ENCODE measurements around the gene KIAA1217.

The KIAA1217 gene

GRCh38 chr10:24459836-24460235 lies 250.9 kb downstream of the KIAA1217 start:
- TF ChIP-seq REST (IDR thresholded peaks at IDR 0.05; ENCODE audit: insufficient read depth in 1 of 2, low read depth in 2 of 2, low read length in 2 of 2) (no peak), SIN3A (IDR thresholded peaks at IDR 0.05; ENCODE audit: borderline replicate concordance, insufficient read depth, low read length) (no peak), POLR2AphosphoS5 (IDR thresholded peaks at IDR 0.05; ENCODE audit: low read depth, low read length) (no peak), TAF1 (IDR thresholded peaks at IDR 0.05; ENCODE audit: borderline replicate concordance, insufficient read depth, low read length) (no peak), FOXP2 (optimal IDR thresholded peaks at IDR 0.05; ENCODE audit: borderline replicate concordance, extremely low read depth, extremely low read length, insufficient read depth) (no peak)

DNA sequence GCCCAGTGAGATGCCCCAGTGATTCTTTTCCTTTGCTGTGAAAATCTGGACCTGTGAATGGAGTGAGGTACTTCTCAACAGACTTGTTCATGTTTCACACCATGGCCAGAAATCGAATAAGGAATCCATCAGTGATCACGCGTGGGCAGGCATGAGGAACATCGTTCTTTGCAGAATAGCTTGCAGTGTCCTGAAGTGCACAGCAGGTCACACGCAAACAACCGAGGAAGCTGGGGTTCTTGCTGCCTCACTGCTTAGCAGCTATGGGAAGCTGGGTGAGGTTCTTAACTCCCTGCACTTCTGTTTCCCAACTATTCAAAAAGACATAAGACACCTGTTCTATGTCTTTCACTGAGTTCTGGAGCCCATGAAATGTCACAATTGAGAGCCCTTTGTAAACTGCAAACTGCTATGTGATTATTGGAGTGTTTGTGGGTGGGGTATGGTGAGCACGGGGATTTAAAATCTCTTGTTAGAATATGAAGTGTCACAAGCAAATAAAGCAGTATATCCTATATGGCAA lies 253.4 kb downstream of the KIAA1217 start:
- TF ChIP-seq POLR2AphosphoS5 (IDR thresholded peaks at IDR 0.05; ENCODE audit: low read depth, low read length) = no peak
- no peak for TF ChIP-seq TAF1 (IDR thresholded peaks at IDR 0.05; ENCODE audit: borderline replicate concordance, insufficient read depth, low read length)
- TF ChIP-seq REST (IDR thresholded peaks at IDR 0.05; ENCODE audit: insufficient read depth in 1 of 2, low read depth in 2 of 2, low read length in 2 of 2) = no peak
- no peak for TF ChIP-seq SIN3A (IDR thresholded peaks at IDR 0.05; ENCODE audit: borderline replicate concordance, insufficient read depth, low read length)
- no peak for TF ChIP-seq FOXP2 (optimal IDR thresholded peaks at IDR 0.05; ENCODE audit: borderline replicate concordance, extremely low read depth, extremely low read length, insufficient read depth)

GRCh38 chr10:24462889-24463552 lies 254.1 kb downstream of the KIAA1217 start:
- TF ChIP-seq FOXP2 (optimal IDR thresholded peaks at IDR 0.05; ENCODE audit: borderline replicate concordance, extremely low read depth, extremely low read length, insufficient read depth) (no peak), REST (IDR thresholded peaks at IDR 0.05; ENCODE audit: insufficient read depth in 1 of 2, low read depth in 2 of 2, low read length in 2 of 2) (no peak), TAF1 (IDR thresholded peaks at IDR 0.05; ENCODE audit: borderline replicate concordance, insufficient read depth, low read length) (no peak), POLR2AphosphoS5 (IDR thresholded peaks at IDR 0.05; ENCODE audit: low read depth, low read length) (no peak), SIN3A (IDR thresholded peaks at IDR 0.05; ENCODE audit: borderline replicate concordance, insufficient read depth, low read length) (no peak)

DNA sequence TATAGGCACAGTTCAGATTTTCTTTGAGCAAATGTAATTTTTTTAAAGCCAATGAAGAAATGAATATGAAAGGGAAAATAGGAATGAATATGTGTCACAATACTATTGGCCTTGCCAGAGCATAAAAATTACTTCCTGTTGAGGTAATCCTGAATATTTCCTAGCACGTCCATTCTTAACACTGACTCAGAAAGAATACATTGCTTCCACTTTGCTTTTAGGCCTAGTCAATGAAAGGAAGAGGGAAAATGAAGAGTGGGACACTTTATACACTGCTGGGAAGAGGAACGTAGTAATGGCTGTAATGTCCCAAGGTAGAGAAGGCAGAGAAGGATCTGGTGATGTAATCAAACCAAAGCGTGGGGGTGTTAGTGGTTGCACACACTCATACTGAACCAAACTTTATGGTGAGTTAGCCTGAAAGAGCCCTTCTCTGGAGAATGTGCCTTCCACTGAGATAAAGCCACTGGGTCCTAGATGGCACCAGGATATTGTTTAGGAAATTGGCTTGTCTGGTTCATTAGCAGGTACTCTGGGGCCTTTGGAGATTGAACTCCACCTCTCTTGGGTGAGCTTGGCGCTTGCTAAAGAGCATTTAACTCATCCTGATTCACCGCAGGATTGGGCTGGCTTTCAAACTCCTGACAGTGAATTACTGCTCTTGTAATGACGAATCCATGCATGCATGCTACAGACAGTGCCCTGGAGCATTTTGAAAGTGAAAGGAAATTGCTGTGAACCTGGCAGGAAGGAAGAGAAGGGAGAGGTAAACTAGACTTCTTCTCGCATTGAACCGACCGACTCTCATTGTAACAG lies 254.9 kb downstream of the KIAA1217 start:
- TF ChIP-seq TAF1 (IDR thresholded peaks at IDR 0.05; ENCODE audit: borderline replicate concordance, insufficient read depth, low read length) (no peak), SIN3A (IDR thresholded peaks at IDR 0.05; ENCODE audit: borderline replicate concordance, insufficient read depth, low read length) (no peak), REST (IDR thresholded peaks at IDR 0.05; ENCODE audit: insufficient read depth in 1 of 2, low read depth in 2 of 2, low read length in 2 of 2) (no peak), FOXP2 (optimal IDR thresholded peaks at IDR 0.05; ENCODE audit: borderline replicate concordance, extremely low read depth, extremely low read length, insufficient read depth) (no peak), POLR2AphosphoS5 (IDR thresholded peaks at IDR 0.05; ENCODE audit: low read depth, low read length) (no peak)

Measured in PFSK-1 (cell line).